Ishikawa (cell line): ENCODE data around the gene TTN.

Experiments
- CEBPB ChIP-seq: IDR thresholded peaks from 2 replicates; pipeline ENCODE4 v1.6.1; 2012
- CREB1 ChIP-seq: IDR thresholded peaks from 2 replicates; pipeline ENCODE4 v1.6.1; 2012; ENCODE audit warnings: low read depth
- EGR1 ChIP-seq: IDR thresholded peaks from 2 replicates; pipeline ENCODE4 v1.6.1; 2012
- EP300 ChIP-seq: IDR thresholded peaks from 2 replicates; pipeline ENCODE4 v1.6.1; 2012; ENCODE audit warnings: borderline replicate concordance
- FOXM1 ChIP-seq: IDR thresholded peaks from 2 replicates; pipeline ENCODE4 v1.6.1; 2012; ENCODE audit warnings: low read depth, borderline replicate concordance
- RAD21 ChIP-seq: IDR thresholded peaks from 2 replicates; pipeline ENCODE4 v1.6.1; 2012; ENCODE audit warnings: low read depth
- REST ChIP-seq: IDR thresholded peaks from 2 replicates; pipeline ENCODE4 v1.6.1; 2012; ENCODE audit warnings: low read depth, mild to moderate bottlenecking
- TCF12 ChIP-seq: IDR thresholded peaks from 2 replicates; pipeline ENCODE4 v1.6.1; 2012; ENCODE audit warnings: low read depth
- TEAD4 ChIP-seq: IDR thresholded peaks from 2 replicates; pipeline ENCODE4 v1.6.1; 2012
- YY1 ChIP-seq: IDR thresholded peaks from 2 replicates; pipeline ENCODE4 v1.6.1; 2012; ENCODE audit warnings: low read depth
- ZBTB7A ChIP-seq: IDR thresholded peaks from 2 replicates; pipeline ENCODE4 v1.6.1; 2012; ENCODE audit warnings: low read depth
- TF ChIP-seq, protein P1 (sequence below): IDR thresholded peaks from 2 replicates; pipeline ENCODE4 v1.6.1; 2012

- TF ChIP-seq, protein P1, sequence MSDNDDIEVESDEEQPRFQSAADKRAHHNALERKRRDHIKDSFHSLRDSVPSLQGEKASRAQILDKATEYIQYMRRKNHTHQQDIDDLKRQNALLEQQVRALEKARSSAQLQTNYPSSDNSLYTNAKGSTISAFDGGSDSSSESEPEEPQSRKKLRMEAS, result no peak
- TF ChIP-seq TCF12, result no peak
- TF ChIP-seq RAD21, result no peak
- no peak for TF ChIP-seq EP300
- no peak for TF ChIP-seq EGR1
- TF ChIP-seq CEBPB, result no peak
- no peak for TF ChIP-seq FOXM1
- TF ChIP-seq TEAD4, result no peak
- no peak for TF ChIP-seq YY1
- no peak for TF ChIP-seq CREB1
- no peak for TF ChIP-seq REST
- no peak for TF ChIP-seq ZBTB7A
These were observed 311.2 kb downstream of the TTN start for GRCh38 chr2:178496049-178496448.
